ENCODE results near the gene IFNAR1.

DNA sequence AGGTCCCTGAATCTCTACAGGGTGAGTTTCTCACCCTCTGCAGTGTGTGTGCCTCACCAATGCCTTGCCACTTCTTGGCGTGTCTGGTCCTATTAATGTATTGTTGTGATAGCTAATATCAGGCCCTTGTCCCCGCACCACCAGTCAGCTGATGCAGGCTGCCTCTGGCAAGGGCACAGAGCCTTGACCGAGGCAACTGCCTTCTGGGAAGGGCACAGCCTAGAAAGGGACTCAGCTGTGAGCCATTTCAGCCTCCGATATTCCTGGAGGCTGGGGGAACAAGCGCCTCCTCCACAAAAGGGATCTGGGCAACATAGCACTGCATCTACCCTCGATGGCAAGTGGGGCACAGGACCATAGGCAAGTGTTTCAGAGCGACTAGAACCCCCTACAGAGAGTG lies 31.6 kb upstream of the IFNAR1 start:
- TF ChIP-seq, protein P1, sequence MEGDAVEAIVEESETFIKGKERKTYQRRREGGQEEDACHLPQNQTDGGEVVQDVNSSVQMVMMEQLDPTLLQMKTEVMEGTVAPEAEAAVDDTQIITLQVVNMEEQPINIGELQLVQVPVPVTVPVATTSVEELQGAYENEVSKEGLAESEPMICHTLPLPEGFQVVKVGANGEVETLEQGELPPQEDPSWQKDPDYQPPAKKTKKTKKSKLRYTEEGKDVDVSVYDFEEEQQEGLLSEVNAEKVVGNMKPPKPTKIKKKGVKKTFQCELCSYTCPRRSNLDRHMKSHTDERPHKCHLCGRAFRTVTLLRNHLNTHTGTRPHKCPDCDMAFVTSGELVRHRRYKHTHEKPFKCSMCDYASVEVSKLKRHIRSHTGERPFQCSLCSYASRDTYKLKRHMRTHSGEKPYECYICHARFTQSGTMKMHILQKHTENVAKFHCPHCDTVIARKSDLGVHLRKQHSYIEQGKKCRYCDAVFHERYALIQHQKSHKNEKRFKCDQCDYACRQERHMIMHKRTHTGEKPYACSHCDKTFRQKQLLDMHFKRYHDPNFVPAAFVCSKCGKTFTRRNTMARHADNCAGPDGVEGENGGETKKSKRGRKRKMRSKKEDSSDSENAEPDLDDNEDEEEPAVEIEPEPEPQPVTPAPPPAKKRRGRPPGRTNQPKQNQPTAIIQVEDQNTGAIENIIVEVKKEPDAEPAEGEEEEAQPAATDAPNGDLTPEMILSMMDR (IDR thresholded peaks at IDR 0.05; ENCODE audit: insufficient read depth, low read length): no peak
- TF ChIP-seq SPI1 (IDR thresholded peaks at IDR 0.05; ENCODE audit: borderline replicate concordance, low read depth): no peak

Measured in HL-60 (cell line).